Vagina (tissue), 2 donors: Measurements from ENCODE around the gene SLC39A11. TPM values are rescaled to one million over a fixed set of nuclear protein-coding genes. Genes with fewer than 3 reads are reported as not detected.
"Not testable (repeated sequence)": the region's sequence is repeated elsewhere in the genome, so short reads cannot be mapped to it uniquely, and the experiment has no call there.

Experiments used
- DNase-seq, 2 donors: peaks; one replicate each; pipeline ENCODE4 v3.0.0-alpha.2; 2017; ENCODE audit errors: extremely low spot score in 2 of 2
- H3K27ac ChIP-seq: fragments of 200-600 bp; sonication (generic); one replicate; pipeline ENCODE4 v1.5.1; 2019
- H3K27me3 ChIP-seq: fragments of 200-600 bp; sonication (generic); one replicate; pipeline ENCODE4 v1.5.1; 2019
- H3K36me3 ChIP-seq, 2 donors: fragments of 200-600 bp; sonication (generic); one replicate each; pipeline ENCODE4 v1.5.1; 2017 to 2019
- H3K4me1 ChIP-seq: fragments of 200-600 bp; sonication (generic); one replicate; pipeline ENCODE4 v1.5.1; 2019
- H3K4me3 ChIP-seq, 2 donors: fragments of 200-600 bp; sonication (generic); 1 replicate in 1 of 2; 2 replicates in 1 of 2; pipeline ENCODE4 v1.5.1; 2016 to 2019
- H3K9me3 ChIP-seq: fragments of 200-600 bp; sonication (generic); one replicate; pipeline ENCODE4 v1.5.1; 2019
- POLR2A ChIP-seq, 2 donors: fragments of 450-650 bp; IDR thresholded peaks; one replicate each; pipeline ENCODE4 v1.6.1; 2017; ENCODE audit warnings: antibody characterized with exemption in 2 of 2, mild to moderate bottlenecking in 2 of 2, moderate library complexity in 2 of 2
- POLR2AphosphoS5 ChIP-seq, 2 donors: sonication (generic); formaldehyde crosslinking; IDR thresholded peaks; one replicate each; pipeline ENCODE4 v1.9.0; 2017; ENCODE audit warnings: antibody characterized with exemption in 2 of 2, mild to moderate bottlenecking in 2 of 2, low read depth in 1 of 2; ENCODE audit not compliant: insufficient read depth in 1 of 2
- intact Hi-C: fragments of 100-400 bp; cut with DNase I; formaldehyde crosslinking; loops from one replicate; pipeline ENCODE4 v1.15.1; 2023
- total RNA-seq: library from RNA; depleted of rRNA; stranded (reverse); fragments of >200 nt; gene quantifications from one replicate; pipeline ENCODE4 v1.2.3, GENCODE V29; 2016
- TF ChIP-seq, protein P1 (sequence below), 3 experiments: fragments of 450-650 bp in 2 of 3; fragments of 200-600 bp in 1 of 3; sonication (generic) in 1 of 3; IDR thresholded peaks; one replicate each; pipeline ENCODE4 v1.5.1; 2017 to 2019; ENCODE audit warnings: antibody characterized with exemption in 3 of 3, mild to moderate bottlenecking in 2 of 3, moderate library complexity in 2 of 3

Gene SLC39A11
- total RNA-seq, 1 donor from 2014 or later, result 22.6 TPM

DNA sequence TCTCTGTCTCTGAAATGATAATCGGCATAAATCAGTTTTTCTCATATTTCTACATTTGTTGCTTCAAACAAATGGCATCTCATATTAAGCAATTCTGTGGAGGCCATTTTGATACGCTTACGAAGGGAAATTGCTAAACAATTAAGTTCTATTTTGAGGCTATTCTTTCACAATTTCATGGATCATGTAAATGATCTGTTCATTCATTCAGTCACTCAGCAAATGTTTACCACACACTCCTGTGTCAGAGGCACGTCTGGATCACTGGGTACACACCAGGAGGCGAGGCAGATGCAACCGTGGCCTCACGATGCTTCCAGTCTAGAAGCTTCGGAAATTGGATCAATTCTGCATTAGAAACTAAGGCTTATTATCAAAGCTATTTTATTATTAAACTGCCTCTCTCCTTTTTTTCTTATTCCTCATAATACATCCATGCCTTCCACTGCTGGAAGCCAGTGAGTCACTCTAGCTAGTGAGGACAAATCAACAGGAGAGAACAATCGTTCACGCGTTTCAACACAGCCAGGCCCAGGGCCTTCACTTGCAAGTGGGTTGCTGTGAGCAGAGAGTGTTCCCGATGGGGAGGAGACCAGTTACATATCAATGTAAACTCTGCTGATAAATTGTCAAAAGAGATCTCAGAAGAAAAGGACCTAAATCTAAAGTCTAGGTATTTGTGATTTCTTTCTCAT, 11.3 kb upstream of the SLC39A11 start:
- DNase-seq, result no peak
- Histone ChIP-seq H3K27ac (no peak overlapping the region), H3K4me3 (no peak overlapping the region), H3K27me3 (no peaks in the 10 kb centered on the region), H3K36me3 (no peaks in the 10 kb centered on the region), H3K4me1 (no peaks in the 10 kb centered on the region), H3K9me3 (no peaks in the 10 kb centered on the region)
- TF ChIP-seq, protein P1, sequence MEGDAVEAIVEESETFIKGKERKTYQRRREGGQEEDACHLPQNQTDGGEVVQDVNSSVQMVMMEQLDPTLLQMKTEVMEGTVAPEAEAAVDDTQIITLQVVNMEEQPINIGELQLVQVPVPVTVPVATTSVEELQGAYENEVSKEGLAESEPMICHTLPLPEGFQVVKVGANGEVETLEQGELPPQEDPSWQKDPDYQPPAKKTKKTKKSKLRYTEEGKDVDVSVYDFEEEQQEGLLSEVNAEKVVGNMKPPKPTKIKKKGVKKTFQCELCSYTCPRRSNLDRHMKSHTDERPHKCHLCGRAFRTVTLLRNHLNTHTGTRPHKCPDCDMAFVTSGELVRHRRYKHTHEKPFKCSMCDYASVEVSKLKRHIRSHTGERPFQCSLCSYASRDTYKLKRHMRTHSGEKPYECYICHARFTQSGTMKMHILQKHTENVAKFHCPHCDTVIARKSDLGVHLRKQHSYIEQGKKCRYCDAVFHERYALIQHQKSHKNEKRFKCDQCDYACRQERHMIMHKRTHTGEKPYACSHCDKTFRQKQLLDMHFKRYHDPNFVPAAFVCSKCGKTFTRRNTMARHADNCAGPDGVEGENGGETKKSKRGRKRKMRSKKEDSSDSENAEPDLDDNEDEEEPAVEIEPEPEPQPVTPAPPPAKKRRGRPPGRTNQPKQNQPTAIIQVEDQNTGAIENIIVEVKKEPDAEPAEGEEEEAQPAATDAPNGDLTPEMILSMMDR (IDR thresholded peaks at IDR 0.05), result no peak
- TF ChIP-seq POLR2AphosphoS5 (IDR thresholded peaks at IDR 0.05; ENCODE audit: insufficient read depth in 1 of 2, low read depth in 1 of 2) (no peak), POLR2A (IDR thresholded peaks at IDR 0.05) (no peak)
- intact Hi-C loops, result no loop called here

DNA sequence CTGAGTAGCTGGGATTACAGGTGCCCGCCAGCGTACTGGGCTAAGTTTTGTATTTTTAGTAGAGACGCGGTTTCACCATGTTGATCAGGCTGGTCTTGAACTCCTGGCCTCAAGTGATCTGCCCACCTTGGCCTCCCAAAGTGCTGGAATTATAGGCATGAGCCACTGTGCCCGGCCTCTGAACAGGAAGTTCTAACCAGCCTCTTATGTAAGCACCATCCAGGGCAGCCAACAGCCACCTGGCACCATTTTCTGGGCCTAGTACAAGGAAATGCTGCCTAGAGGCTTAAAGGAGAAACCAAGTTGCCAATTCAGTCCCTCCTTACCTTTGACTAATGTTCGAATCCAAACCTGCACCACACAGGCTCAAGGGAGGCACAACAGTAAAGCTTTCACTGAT, 8.5 kb upstream of the SLC39A11 start:
- Histone ChIP-seq H3K27me3 (no peaks in the 10 kb centered on the region), H3K9me3 (no peaks in the 10 kb centered on the region), H3K27ac (no peak overlapping the region), H3K4me3 (no peak overlapping the region), H3K4me1 (no peaks in the 10 kb centered on the region), H3K36me3 (no peaks in the 10 kb centered on the region)
- TF ChIP-seq, protein P1 (IDR thresholded peaks at IDR 0.05), result no peak
- TF ChIP-seq POLR2A (IDR thresholded peaks at IDR 0.05) (no peak), POLR2AphosphoS5 (IDR thresholded peaks at IDR 0.05; ENCODE audit: insufficient read depth in 1 of 2, low read depth in 1 of 2) (no peak)
- intact Hi-C loops, result no loop called here
- DNase-seq, result no peak

DNA sequence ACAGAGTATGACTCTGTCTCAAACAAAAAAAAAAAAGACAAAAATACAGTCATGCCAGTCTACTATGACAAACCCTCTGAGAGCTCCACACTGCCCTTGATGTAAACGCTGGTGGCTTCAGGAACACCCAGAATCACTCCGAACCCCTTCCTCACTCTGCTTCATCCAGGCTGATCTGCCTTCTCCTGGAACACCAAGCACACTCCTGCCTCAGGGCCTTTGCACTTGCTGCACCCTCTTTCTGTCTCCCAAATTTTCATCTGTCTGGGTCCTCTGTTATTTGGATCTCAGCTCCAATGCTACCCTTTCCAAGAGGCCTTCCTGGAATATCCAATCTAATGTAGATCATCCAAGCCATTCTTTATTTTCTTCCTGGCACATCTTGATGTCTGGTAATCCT, 7.9 kb upstream of the SLC39A11 start:
- TF ChIP-seq, protein P1 (IDR thresholded peaks at IDR 0.05), result no peak
- TF ChIP-seq POLR2AphosphoS5 (IDR thresholded peaks at IDR 0.05; ENCODE audit: insufficient read depth in 1 of 2, low read depth in 1 of 2) (no peak), POLR2A (IDR thresholded peaks at IDR 0.05) (no peak)
- no peaks in the 10 kb centered on the region for H3K36me3 ChIP-seq

DNA sequence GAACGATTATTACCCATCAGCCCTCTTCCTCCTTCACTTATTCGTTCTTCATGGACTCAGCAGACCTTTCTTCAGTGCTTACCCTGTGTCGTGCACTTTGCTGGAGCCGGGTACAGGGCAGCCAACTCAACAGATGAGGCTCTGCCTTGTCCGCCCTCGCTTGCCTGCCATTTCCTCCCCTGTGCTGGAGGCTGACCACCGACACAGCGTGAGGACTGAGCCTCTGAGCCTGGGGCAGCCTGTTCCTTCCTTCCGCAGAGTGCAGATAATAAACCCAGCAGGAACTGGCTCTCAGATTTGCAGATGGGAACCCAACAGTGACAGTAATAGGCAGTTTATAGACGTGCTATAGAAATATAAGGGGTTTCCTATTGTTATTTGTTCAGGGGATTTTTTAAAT, 7.0 kb upstream of the SLC39A11 start:
- Histone ChIP-seq H3K36me3 (no peaks in the 10 kb centered on the region), H3K9me3 (no peaks in the 10 kb centered on the region), H3K4me1 (no peaks in the 10 kb centered on the region), H3K27me3 (no peaks in the 10 kb centered on the region), H3K27ac (no peak overlapping the region), H3K4me3 (no peak overlapping the region)
- intact Hi-C loops, result no loop called here
- no peak for DNase-seq
- TF ChIP-seq, protein P1 (IDR thresholded peaks at IDR 0.05), result no peak
- TF ChIP-seq POLR2AphosphoS5 (IDR thresholded peaks at IDR 0.05; ENCODE audit: insufficient read depth in 1 of 2, low read depth in 1 of 2) (no peak), POLR2A (IDR thresholded peaks at IDR 0.05) (no peak)

More for the DNA sequence above, 7.9 kb upstream of the SLC39A11 start:
- no peaks in the 10 kb centered on the region for H3K9me3 ChIP-seq
- H3K4me3 ChIP-seq, result no peak overlapping the region
- no peak overlapping the region for H3K27ac ChIP-seq
- H3K4me1 ChIP-seq, result no peaks in the 10 kb centered on the region
- intact Hi-C loops, result no loop called here
- H3K27me3 ChIP-seq, result no peaks in the 10 kb centered on the region
- no peak for DNase-seq

DNA sequence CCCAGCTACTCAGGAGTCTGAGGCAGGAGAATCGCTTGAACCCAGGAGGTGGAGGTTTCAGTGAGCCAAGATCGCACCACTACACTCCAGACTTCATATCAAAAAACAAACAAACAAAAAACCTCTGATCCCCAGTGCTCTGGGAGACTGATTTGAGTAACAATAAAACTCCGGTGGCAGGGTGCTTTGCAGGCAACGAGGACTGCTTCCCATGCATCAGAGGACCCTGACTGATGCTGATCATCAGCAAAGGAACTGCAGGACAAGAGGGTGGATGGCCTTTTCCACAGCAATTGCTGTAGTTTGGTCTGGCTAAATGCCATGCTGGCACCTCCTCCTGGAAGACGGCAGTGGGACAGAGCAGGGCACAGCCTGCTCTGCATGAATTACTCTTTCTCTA, 6.4 kb upstream of the SLC39A11 start:
- H3K27ac ChIP-seq, result no peak overlapping the region
- DNase-seq, result no peak
- no peaks in the 10 kb centered on the region for H3K4me1 ChIP-seq
- no peaks in the 10 kb centered on the region for H3K36me3 ChIP-seq
- H3K4me3 ChIP-seq, result no peak overlapping the region
- no peaks in the 10 kb centered on the region for H3K9me3 ChIP-seq
- intact Hi-C loops, result no loop called here
- H3K27me3 ChIP-seq, result no peaks in the 10 kb centered on the region
- TF ChIP-seq POLR2A (IDR thresholded peaks at IDR 0.05) (no peak), POLR2AphosphoS5 (IDR thresholded peaks at IDR 0.05; ENCODE audit: insufficient read depth in 1 of 2, low read depth in 1 of 2) (no peak)
- TF ChIP-seq, protein P1 (IDR thresholded peaks at IDR 0.05), result no peak

DNA sequence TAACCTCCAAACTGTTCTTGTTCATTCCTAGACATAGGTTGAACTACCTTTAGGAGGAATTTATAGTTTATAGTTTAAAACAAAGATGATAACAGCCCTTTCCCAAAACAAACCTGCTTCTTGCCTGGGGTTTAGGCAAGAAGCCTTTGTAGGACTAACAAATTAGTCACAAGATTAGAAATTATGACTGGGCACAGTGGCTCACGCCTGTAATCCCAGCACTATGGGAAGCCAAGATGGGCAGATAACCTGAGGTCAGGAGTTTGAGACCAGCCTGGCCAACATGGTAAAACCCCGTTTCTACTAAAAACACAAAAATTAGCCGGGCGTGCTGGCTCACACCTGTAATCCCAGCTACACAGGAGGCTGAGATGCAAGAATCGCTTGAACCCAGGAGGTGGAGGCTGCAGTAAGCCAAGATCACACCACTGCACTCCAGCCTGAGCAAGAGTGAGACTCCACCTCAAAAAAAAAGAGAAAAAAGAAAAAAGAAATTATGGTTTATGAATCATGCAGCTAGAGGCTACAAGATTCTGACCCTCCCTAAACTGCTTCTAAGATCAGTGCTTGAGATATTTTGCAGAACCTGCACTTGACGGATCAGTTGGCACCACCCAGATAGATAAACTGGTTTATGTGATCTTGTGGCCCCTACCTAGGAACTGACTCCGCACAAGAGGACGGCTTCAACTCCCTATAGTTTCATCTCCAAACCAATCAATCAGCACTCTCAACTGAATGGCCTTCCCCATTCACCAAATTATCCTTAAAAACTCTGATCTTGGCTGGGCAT, 5.7 kb upstream of the SLC39A11 start:
- H3K9me3 ChIP-seq, DNase-seq, H3K36me3 ChIP-seq, H3K4me1 ChIP-seq, intact Hi-C loops, H3K4me3 ChIP-seq, H3K27me3 ChIP-seq, H3K27ac ChIP-seq: not testable (repeated sequence)
